Endothelial cell of umbilical vein (primary cell): ENCODE results near the gene HSFX3. TPM values are rescaled to one million over a fixed set of nuclear protein-coding genes. Genes with fewer than 3 reads are reported as not detected.

Experiments
- BruUV-seq: library from RNA; stranded (reverse); fragments of 400-500 nt; replicated peaks from 2 replicates; lab custom pipeline; 2021; lab: Mats Ljungman, UMichigan
- CTCF ChIA-PET: fragments of 300-600, 350-600 bp; sonication (Branson Sonifier 250); formaldehyde crosslinking; loops from one replicate; lab custom pipeline; 2021; ENCODE audit warnings: antibody characterized with exemption, inconsistent platforms; lab: Charles Lee
- POLR2A ChIA-PET: fragments of 300-600, 350-600 bp; sonication (Branson Sonifier 250); formaldehyde crosslinking; loops from one replicate; lab custom pipeline; 2021; ENCODE audit warnings: antibody characterized with exemption, inconsistent platforms; lab: Charles Lee
- DNase-seq: peaks from one replicate; pipeline ENCODE4 v3.0.0-alpha.2; 2011; ENCODE audit warnings: low read depth, low spot score
- FAIRE-seq: peaks from 2 replicates; lab custom pipeline; 2011; peaks lifted over from hg19 to GRCh38; lab: Jason Lieb, UNC
- H2AFZ ChIP-seq: 2 replicates; pipeline ENCODE4 v1.6.0; 2012; ENCODE audit warnings: low read depth, low read length, control low read depth, inconsistent platforms
- H3K27ac ChIP-seq: 2 replicates; pipeline ENCODE4 v1.5.1; 2011; ENCODE audit warnings: low read depth, mild to moderate bottlenecking, control low read depth, low read length, moderate library complexity; ENCODE audit not compliant: insufficient read depth
- H3K27me3 ChIP-seq, 2 experiments: 2 replicates each; pipeline versions ENCODE4 v1.6.0 to v1.6.1; 2011; ENCODE audit warnings: low read length in 2 of 2, mixed read lengths in 1 of 2; ENCODE audit not compliant: control insufficient read depth in 2 of 2, insufficient read depth in 2 of 2
- H3K36me3 ChIP-seq, 2 experiments: 2 replicates in 1 of 2; 3 replicates in 1 of 2; pipeline ENCODE4 v1.5.1; 2011; ENCODE audit warnings: low read length in 2 of 2, mild to moderate bottlenecking in 1 of 2, moderate library complexity in 1 of 2; ENCODE audit not compliant: control insufficient read depth in 2 of 2, insufficient read depth in 2 of 2; ENCODE audit errors: extremely low read depth in 1 of 2
- H3K4me1 ChIP-seq: 3 replicates; pipeline ENCODE4 v1.5.1; 2011; ENCODE audit warnings: mild to moderate bottlenecking, low read length; ENCODE audit not compliant: control insufficient read depth, insufficient read depth; ENCODE audit errors: extremely low read depth
- H3K4me2 ChIP-seq: 2 replicates; pipeline ENCODE4 v1.6.1; 2011; ENCODE audit warnings: low read length, control low read depth, mixed read lengths; ENCODE audit not compliant: insufficient read depth
- H3K4me3 ChIP-seq, 3 experiments: fragments of 200-600 bp in 1 of 3; sonication (generic), shearing (Covaris generic) in 1 of 3; replicated peaks in 1 of 3; 2 replicates each; pipeline ENCODE4 v1.5.1; 2011 to 2016; ENCODE audit warnings: control low read depth in 3 of 3, low read length in 3 of 3, mild to moderate bottlenecking in 2 of 3, inconsistent platforms in 1 of 3, low read depth in 1 of 3, moderate library complexity in 1 of 3; ENCODE audit not compliant: insufficient read depth in 1 of 3
- H3K79me2 ChIP-seq: 2 replicates; pipeline ENCODE4 v1.6.0; 2012; ENCODE audit warnings: low read length, inconsistent platforms; ENCODE audit not compliant: control insufficient read depth, insufficient read depth
- H3K9ac ChIP-seq: replicated peaks from 2 replicates; pipeline ENCODE3; 2011; ENCODE audit warnings: low read length, control low read depth; ENCODE audit not compliant: insufficient read depth; ENCODE audit errors: extremely low read depth
- H3K9me1 ChIP-seq: replicated peaks from 3 replicates; pipeline ENCODE4 v1.6.0; 2011; ENCODE audit warnings: mild to moderate bottlenecking, low read length; ENCODE audit not compliant: control insufficient read depth, insufficient read depth; ENCODE audit errors: extremely low read depth
- H3K9me3 ChIP-seq: replicated peaks from 2 replicates; pipeline ENCODE4 v1.5.1; 2012; ENCODE audit warnings: low read length, inconsistent platforms; ENCODE audit not compliant: control insufficient read depth, insufficient read depth
- H4K20me1 ChIP-seq: replicated peaks from 2 replicates; pipeline ENCODE3; 2011; ENCODE audit warnings: mild to moderate bottlenecking, low read length; ENCODE audit not compliant: control insufficient read depth, insufficient read depth; ENCODE audit errors: extremely low read depth
- CTCF ChIP-seq, 2 donors: IDR thresholded peaks; 1 replicate in 1 of 2; 2 replicates in 1 of 2; pipeline ENCODE4 v1.5.1; 2011; ENCODE audit warnings: low read length in 2 of 2, mild to moderate bottlenecking in 2 of 2, moderate library complexity in 2 of 2, control low read depth in 1 of 2, inconsistent platforms in 1 of 2, low read depth in 1 of 2; ENCODE audit not compliant: insufficient read depth in 1 of 2; ENCODE audit errors: extremely low read depth in 1 of 2
- EZH2 ChIP-seq: IDR thresholded peaks from 2 replicates; pipeline ENCODE4 v1.6.1; 2012; ENCODE audit warnings: borderline replicate concordance, low read depth, mild to moderate bottlenecking, moderate library complexity, low read length, inconsistent platforms; ENCODE audit not compliant: severe bottlenecking
- FOS ChIP-seq: IDR thresholded peaks from 2 replicates; pipeline ENCODE4 v1.6.1; 2011; ENCODE audit warnings: mild to moderate bottlenecking, low read length, moderate library complexity, borderline replicate concordance; ENCODE audit not compliant: insufficient read depth
- GATA2 ChIP-seq: IDR thresholded peaks from 2 replicates; pipeline ENCODE4 v1.7.0; 2011; ENCODE audit warnings: low read depth, mild to moderate bottlenecking, moderate library complexity, mixed read lengths, low read length; ENCODE audit not compliant: insufficient read length, insufficient read depth
- JUN ChIP-seq: IDR thresholded peaks from 2 replicates; pipeline ENCODE4 v1.6.1; 2011; ENCODE audit warnings: borderline replicate concordance, low read depth; ENCODE audit not compliant: insufficient read length, insufficient read depth
- MAX ChIP-seq: IDR thresholded peaks from 2 replicates; pipeline ENCODE4 v1.6.1; 2011; ENCODE audit not compliant: insufficient read depth, insufficient read length
- MYC ChIP-seq: IDR thresholded peaks from one replicate; pipeline ENCODE4 v1.6.1; 2011; ENCODE audit warnings: mild to moderate bottlenecking, low read depth, low read length
- POLR2A ChIP-seq: IDR thresholded peaks from 2 replicates; pipeline ENCODE4 v1.6.1; 2012; ENCODE audit warnings: low read depth, mild to moderate bottlenecking, control low read depth, low read length
- POLR2AphosphoS5 ChIP-seq: IDR thresholded peaks from 2 replicates; pipeline ENCODE4 v1.6.1; 2012; ENCODE audit warnings: low read depth, mild to moderate bottlenecking, control low read depth, low read length, moderate library complexity; ENCODE audit not compliant: insufficient read depth
- dilution Hi-C: fragments of 300-500 bp; cut with MboI; formaldehyde crosslinking; loops from one replicate; pipeline ENCODE4 v1.15.0; 2019; ENCODE audit warnings: low sequenced_read_pairs; ENCODE audit not compliant: extremely low pct_ligation_motif_present
- intact Hi-C: fragments of 100-400 bp; cut with micrococcal nuclease; formaldehyde crosslinking; loops from one replicate; pipeline ENCODE4 v1.10.0; 2022
- polyA plus RNA-seq, 4 experiments: library from polyadenylated mRNA; depleted of rRNA in 3 of 4; stranded (reverse) in 3 of 4; unstranded in 1 of 4; fragments of >200 nt; gene quantifications; 2 replicates each; pipeline versions ENCODE4 v1.2.1 to v1.2.3, GENCODE V29; 2011 to 2012; ENCODE audit warnings: missing spikeins in 1 of 4
- total RNA-seq: library from RNA; stranded (reverse); gene quantifications from 2 replicates; pipeline ENCODE4 v1.2.3, GENCODE V29; 2021

HSFX3 gene
- total and polyA plus RNA-seq, 2 donors (not counting 3 experiments of a cell fraction or from before 2014, with no cell fraction given), result not detected

- no peaks in the 10 kb centered on the region for H4K20me1 ChIP-seq
- no peaks in the 10 kb centered on the region for H3K79me2 ChIP-seq
- ChIA-PET POLR2A (no interaction called here), CTCF (no interaction called here)
- dilution Hi-C loops, result no loop called here
- H3K9ac ChIP-seq, result no peak overlapping the region
- H3K36me3 ChIP-seq, result peaks cover 11 to 13% of the 10 kb centered on the region in 2 experiments
- DNase-seq (no peak), FAIRE-seq (no peak)
- intact Hi-C loops, result no loop called here
- H3K4me1 ChIP-seq, result peaks cover 8% of the 10 kb centered on the region
- H3K4me2 ChIP-seq, result no peak overlapping the region
- no peak overlapping the region for H2AFZ ChIP-seq
- TF ChIP-seq CTCF (IDR thresholded peaks at IDR 0.05; ENCODE audit: extremely low read depth in 1 of 2, insufficient read depth in 1 of 2, low read depth in 1 of 2, low read length in 2 of 2) (no peak), POLR2A (no peak), EZH2 (no peak), JUN (no peak), MAX (no peak), GATA2 (no peak), MYC (no peak), FOS (no peak), POLR2AphosphoS5 (no peak)
- no peaks in the 10 kb centered on the region for H3K27me3 ChIP-seq
- no peaks in the 10 kb centered on the region for H3K9me3 ChIP-seq
- no peak overlapping the region for H3K27ac ChIP-seq
- no peak overlapping the region for H3K4me3 ChIP-seq
- H3K9me1 ChIP-seq, result no peaks in the 10 kb centered on the region
- no TSS peak for BruUV-seq
Observed at GRCh38 chrX:149498767-149499166, 51.0 kb downstream of the HSFX3 start.

Other genes starting within 250 kb of the HSFX3 start
- gene IDS, start 44.6 kb downstream of the HSFX3 start, total RNA-seq, result 35.2 and 42.2 TPM in 2 replicates
- gene IDS, start 44.6 kb downstream of the HSFX3 start, polyA plus RNA-seq, result 42.9 and 44.0 TPM in 2 replicates
- gene EOLA1, start 8.9 kb downstream of the HSFX3 start, total RNA-seq, result 17.5 and 24.6 TPM in 2 replicates
- gene EOLA1, start 8.9 kb downstream of the HSFX3 start, polyA plus RNA-seq, result 11.2 and 12.5 TPM in 2 replicates
- not detected in 2 replicates for gene MAGEA9B, start 37.5 kb upstream of the HSFX3 start, total RNA-seq
- not detected in 2 replicates for gene MAGEA9B, start 37.5 kb upstream of the HSFX3 start, polyA plus RNA-seq
- 0.55 TPM in 1 of 2 replicates, not detected in the other for gene HSFX2, start 45.4 kb upstream of the HSFX3 start, total RNA-seq
- 0.11 and 0.86 TPM in 2 replicates for gene HSFX2, start 45.4 kb upstream of the HSFX3 start, polyA plus RNA-seq
- 16.9 and 18.0 TPM in 2 replicates for gene TMEM185A, start 81.9 kb upstream of the HSFX3 start, total RNA-seq
- gene TMEM185A, start 81.9 kb upstream of the HSFX3 start, polyA plus RNA-seq, result 29.4 and 29.7 TPM in 2 replicates
- not detected in 2 replicates for gene MAGEA11, start 162.1 kb upstream of the HSFX3 start, total RNA-seq
- not detected in 2 replicates for gene MAGEA11, start 162.1 kb upstream of the HSFX3 start, polyA plus RNA-seq
- 0.53 and 0.88 TPM in 2 replicates for gene HSFX1, start 224.1 kb upstream of the HSFX3 start, total RNA-seq
- gene HSFX1, start 224.1 kb upstream of the HSFX3 start, polyA plus RNA-seq, result 0.41 and 0.68 TPM in 2 replicates
- gene MAGEA9, start 232.0 kb upstream of the HSFX3 start, total RNA-seq, result not detected in 2 replicates
- gene MAGEA9, start 232.0 kb upstream of the HSFX3 start, polyA plus RNA-seq, result not detected in 2 replicates